ENCODE measurements around the gene RABGAP1.

The RABGAP1 gene

GRCh38 chr9:123115146-123115913 is 174.5 kb downstream of the RABGAP1 start:
- peak in 1 of 2 experiments; percentile 17 for DNase-seq

DNA sequence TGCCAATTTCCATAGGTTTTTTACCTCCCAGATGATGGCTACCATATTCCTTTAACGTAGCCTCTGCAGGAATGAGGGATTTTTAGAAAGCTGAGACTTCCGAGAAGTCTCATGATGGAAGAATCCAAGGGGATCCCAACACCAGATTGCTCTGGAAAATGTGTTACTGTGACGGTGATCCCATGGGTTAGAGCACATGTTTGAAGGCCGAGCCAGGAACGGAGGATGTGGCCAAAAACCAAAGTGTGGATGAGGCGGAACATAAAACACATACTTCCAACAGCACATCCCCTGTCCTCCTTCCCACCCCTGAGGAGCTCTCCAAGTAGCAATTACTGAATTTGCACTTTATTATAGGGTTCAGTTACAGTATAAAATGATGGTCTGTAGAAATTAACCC is 175.2 kb downstream of the RABGAP1 start:
- no peak for DNase-seq

- no peak for DNase-seq
Observed at GRCh38 chr9:123119566-123119965, 178.7 kb downstream of the RABGAP1 start.

DNA sequence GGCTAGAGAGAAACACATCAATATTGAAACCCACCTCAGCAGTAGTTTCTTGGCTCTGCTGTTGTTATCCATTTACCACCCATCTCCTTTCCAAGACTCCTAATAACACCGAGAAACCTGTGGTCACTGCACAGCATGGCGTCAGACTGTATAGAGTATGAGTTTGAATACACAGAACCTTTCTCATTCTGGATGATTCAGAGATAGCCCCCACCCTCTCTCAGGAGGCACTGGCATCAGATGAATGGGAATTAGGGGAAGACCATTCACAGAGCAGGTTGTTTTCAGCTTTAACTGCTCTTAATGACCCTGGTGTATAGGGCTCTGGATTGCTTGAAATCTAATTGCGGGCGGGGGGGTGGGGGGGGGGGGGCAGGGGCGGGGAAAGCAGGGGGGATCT is 179.3 kb downstream of the RABGAP1 start:
- DNase-seq, result no peak

DNA sequence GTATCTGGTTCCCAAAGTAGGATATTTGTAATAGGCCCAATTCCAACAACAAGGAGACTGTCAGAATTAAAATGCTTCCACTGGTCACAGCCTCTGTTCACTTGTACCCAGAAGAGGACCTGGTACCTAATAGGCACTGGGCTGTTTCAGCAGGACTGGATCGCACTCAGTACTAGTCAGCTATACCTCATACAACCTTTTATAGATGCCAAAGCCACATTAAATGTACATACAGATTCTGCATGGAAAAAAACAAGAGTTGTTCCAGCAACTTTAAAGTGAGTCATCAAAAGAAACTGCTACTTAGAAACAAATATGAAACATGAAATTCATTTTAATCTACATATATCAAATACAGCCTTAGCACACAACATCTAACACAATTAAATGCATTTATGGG is 180.1 kb downstream of the RABGAP1 start:
- DNase-seq, result no peak

DNA sequence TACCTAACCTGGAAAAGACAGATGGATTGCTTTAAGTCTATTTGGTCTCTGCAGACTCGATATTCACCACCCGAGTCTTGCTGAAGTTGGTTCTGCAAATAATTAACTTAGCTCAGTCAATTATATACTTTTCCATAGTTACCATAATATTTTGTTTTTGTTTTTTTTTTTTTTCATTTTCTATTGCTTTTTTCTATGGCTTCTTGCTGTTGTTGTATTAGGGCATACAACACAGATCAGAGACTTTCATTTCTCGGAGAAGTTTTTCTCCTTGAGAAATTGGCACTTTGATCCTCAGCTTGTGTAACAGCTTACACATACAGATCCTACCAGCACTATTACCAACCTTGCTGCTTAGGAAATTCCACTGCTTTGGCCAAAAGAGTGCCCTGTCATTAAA is 180.6 kb downstream of the RABGAP1 start:
- no peak for DNase-seq

- no peak for DNase-seq
Observed at GRCh38 chr9:123127512-123128075, 186.8 kb downstream of the RABGAP1 start.

DNA sequence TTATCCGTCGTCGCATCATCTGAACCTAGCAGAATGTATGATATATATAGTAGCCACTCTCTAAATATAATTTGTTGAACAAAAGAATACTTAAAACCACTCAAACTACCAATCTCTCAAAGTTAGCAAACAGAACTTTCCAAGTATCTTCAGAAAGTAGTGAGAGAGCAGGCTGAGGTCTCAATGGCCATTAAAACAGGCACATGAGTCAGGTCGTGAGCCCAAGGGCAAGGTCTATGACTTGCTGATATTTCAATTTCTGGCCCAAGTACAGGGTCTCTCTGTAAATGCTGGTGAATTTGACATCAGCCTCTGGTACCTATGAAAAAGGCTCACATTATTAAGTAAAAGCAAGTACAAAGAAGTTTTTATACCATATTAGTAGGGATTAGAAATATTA is 187.8 kb downstream of the RABGAP1 start:
- DNase-seq, result no peak

GRCh38 chr9:123129423-123129822 is 188.6 kb downstream of the RABGAP1 start:
- DNase-seq, result no peak

DNA sequence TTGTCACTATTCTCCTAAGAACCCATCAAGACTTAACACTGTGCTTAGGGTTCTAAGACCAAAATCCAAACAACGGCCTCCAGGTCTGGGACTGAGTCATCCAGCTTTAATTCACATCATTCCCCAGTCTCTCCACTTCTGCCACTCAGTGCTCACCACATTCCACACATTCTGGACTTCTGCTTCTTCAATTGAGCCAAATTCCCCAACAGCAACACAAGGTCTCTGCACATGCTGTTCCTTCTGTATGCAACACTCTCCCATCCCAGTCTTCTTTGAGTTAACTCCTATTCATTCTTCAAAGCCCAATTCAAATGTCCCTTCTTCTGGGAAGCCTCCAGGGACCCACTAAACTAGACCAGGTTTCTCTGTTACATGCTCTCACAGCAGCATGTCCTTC is 190.4 kb downstream of the RABGAP1 start:
- DNase-seq, result no peak

GRCh38 chr9:123131993-123132392 is 191.2 kb downstream of the RABGAP1 start:
- no peak for DNase-seq

DNA sequence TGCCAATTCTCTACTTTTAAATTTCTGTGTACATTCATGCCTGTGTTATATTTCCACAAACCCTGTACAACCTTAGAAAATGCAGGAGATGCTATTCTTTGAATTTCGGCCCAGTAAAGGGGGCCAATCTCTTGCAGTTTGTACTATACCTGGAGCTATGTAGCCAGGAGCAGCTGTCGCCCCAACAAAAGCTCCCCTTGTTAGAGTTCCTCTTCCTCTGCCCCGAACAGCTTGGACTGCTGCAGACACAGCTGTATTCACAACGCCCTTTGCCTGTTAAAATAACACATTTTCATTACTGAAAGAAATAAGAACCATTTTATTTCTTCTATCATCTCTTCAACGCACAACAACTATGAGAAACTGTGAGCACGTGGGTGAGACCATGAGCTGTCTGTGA is 191.9 kb downstream of the RABGAP1 start:
- DNase-seq, result no peak

GRCh38 chr9:123135430-123135829 is 194.6 kb downstream of the RABGAP1 start:
- no peak for DNase-seq

- DNase-seq, result no peak
Observed at GRCh38 chr9:123138163-123138562, 197.3 kb downstream of the RABGAP1 start.

GRCh38 chr9:123149067-123149466 is 208.2 kb downstream of the RABGAP1 start:
- no peak for DNase-seq

GRCh38 chr9:123150708-123151503 is 210.1 kb downstream of the RABGAP1 start:
- no peak for DNase-seq
